GM21526 (cell line): ENCODE results near the gene ITGAD.

ENCODE experiments used
- ATAC-seq: cut with Tn5 transposase; IDR thresholded peaks from one replicate; pipeline ENCODE4 v1.9.1; 2021; ENCODE audit warnings: moderate library complexity; ENCODE audit not compliant: unreplicated experiment, low FRiP score

The ITGAD gene

GRCh38 chr16:31364421-31364820 is 28.7 kb upstream of the ITGAD start:
- no peak for ATAC-seq

DNA sequence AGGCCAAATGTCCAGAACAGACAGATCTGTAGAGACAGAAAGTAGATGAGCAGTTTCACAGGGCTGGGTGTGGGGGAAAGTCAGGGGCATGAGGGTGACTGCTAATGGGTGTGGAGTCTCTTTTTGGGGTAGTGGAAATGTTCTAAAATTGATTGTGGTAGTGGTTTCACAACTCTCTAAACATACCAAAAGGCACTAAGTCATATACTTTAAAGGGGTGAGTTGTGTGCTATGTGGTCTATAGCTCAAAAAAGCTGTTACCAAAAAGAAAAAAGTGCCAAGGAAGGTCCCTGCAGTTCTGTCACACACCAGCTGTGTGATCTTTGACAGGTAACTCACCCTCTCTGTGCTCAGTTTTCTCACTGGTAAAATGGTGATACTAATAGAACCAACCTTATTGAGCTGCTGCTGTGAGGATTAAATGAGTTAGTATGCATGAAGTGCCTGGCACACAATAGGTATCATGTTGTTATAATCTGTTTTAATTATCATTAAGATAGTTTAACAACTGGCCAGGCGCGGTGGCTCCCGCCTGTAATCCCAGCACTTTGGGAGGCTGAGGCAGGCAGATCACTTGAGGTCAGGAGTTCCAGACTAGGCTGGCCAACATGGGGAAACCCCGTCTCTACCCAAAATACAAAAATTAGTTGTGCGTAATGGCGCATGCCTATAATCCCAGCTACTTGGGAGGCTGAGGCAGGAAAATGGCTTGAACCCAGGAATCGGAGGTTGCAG is 27.8 kb upstream of the ITGAD start:
- ATAC-seq: no peak

DNA sequence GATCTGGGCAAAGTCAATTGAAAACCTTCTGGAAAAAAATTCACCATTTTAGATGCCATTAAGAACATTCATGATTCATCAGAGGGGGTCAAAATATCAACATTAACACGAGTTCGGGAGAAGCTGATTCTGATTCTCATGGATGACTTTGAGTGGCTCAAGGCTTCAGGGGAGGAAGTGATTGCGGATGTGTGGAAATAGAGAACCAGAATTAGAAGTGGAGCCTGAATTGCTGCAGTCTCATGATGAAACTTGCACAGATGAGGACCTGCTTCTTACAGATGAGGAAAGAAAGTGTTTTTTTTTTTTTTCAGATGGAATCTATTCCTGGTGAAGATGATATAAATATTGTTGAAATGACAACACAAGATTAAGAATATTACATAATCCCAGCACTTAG is 25.3 kb upstream of the ITGAD start:
- ATAC-seq: no peak

- ATAC-seq: no peak
Observed at GRCh38 chr16:31371008-31371407, 22.1 kb upstream of the ITGAD start.

DNA sequence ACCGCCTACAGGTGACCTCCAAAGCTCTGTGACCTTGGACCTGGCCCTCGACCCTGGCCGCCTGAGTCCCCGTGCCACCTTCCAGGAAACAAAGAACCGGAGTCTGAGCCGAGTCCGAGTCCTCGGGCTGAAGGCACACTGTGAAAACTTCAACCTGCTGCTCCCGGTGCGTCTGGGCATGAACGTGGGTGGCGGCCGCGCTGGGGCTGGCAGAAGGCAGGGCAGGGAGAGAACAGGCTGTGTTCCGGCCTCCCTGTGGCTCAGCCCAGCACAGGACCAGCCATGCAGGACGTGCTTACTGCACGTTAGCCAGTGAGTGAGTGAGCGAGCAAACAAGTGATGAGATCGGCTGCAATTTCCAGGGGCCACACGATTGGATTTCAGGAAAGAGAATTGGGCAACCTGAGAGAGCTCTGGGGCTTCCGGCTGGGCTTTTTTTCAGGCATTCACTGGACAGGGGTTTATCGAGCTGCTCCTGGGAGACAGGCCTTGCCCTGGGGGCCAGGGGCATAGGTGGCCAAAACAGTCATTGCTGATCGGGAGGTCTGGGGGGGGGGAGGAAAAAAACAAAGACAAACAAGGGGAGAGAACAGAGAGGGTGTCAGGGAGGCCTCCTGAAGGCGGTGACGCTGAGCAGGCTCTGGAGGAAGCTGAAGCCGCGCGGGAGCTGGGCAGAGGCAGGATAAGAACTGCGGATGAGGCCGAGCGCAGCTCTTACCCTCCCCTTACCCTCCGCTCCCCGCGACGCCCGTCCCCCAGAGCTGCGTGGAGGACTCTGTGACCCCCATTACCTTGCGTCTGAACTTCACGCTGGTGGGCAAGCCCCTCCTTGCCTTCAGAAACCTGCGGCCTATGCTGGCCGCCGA is 21.3 kb upstream of the ITGAD start:
- ATAC-seq: no peak

- no peak for ATAC-seq
Observed at GRCh38 chr16:31373235-31373634, 19.9 kb upstream of the ITGAD start.

DNA sequence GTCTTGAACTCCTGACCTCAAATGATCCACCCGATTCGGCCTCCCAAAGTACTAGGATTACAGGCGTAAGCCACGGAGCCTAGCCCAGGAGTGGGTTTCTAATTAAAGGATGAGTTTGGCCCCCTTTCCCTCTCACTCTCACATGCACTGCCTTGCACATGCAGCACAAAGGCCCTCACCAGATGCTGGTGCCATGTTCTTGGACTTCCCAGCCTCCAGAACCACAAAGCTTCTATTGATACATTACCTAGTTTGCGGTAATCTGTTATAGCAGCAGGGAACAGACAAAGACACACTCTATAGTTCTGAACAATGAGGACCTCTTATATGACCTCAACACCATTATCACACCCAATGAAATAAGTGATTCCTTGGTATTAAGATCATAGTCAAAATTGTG is 17.9 kb upstream of the ITGAD start:
- ATAC-seq: no peak

DNA sequence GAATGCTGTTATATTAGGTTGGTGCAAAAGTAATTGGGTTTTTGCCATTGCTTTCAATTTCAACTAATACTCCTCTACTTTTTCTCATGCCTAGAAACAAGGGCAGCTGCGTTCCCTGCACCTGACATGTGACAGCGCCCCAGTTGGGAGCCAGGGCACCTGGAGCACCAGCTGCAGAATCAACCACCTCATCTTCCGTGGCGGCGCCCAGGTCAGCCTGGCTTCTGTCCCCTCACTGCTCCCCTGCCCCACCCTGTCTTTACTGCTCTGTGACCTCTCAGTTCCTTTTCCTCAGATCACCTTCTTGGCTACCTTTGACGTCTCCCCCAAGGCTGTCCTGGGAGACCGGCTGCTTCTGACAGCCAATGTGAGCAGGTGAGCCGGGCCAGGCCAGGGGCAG is 16.4 kb upstream of the ITGAD start:
- ATAC-seq: no peak

GRCh38 chr16:31377210-31377903 is 15.8 kb upstream of the ITGAD start:
- ATAC-seq: no peak

GRCh38 chr16:31380201-31380600 is 12.9 kb upstream of the ITGAD start:
- no peak for ATAC-seq

DNA sequence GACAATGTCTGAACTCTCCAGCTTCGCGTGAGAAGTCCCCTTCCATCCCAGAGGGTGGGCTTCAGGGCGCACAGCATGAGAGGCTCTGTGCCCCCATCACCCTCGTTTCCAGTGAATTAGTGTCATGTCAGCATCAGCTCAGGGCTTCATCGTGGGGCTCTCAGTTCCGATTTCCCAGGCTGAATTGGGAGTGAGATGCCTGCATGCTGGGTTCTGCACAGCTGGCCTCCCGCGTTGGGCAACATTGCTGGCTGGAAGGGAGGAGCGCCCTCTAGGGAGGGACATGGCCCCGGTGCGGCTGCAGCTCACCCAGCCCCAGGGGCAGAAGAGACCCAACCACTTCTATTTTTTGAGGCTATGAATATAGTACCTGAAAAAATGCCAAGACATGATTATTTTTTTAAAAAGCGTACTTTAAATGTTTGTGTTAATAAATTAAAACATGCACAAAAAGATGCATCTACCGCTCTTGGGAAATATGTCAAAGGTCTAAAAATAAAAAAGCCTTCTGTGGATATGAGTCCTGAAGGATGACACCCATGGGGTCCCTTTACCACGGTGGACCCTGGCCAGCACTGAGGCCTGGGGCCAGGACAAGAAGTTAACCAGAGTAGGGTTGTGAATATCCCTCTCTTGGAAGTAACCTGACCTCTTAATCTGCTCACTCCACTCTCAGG is 10.5 kb upstream of the ITGAD start:
- ATAC-seq: peak; percentile 55

- ATAC-seq: no peak
Observed at GRCh38 chr16:31385680-31386079, 7.5 kb upstream of the ITGAD start.

DNA sequence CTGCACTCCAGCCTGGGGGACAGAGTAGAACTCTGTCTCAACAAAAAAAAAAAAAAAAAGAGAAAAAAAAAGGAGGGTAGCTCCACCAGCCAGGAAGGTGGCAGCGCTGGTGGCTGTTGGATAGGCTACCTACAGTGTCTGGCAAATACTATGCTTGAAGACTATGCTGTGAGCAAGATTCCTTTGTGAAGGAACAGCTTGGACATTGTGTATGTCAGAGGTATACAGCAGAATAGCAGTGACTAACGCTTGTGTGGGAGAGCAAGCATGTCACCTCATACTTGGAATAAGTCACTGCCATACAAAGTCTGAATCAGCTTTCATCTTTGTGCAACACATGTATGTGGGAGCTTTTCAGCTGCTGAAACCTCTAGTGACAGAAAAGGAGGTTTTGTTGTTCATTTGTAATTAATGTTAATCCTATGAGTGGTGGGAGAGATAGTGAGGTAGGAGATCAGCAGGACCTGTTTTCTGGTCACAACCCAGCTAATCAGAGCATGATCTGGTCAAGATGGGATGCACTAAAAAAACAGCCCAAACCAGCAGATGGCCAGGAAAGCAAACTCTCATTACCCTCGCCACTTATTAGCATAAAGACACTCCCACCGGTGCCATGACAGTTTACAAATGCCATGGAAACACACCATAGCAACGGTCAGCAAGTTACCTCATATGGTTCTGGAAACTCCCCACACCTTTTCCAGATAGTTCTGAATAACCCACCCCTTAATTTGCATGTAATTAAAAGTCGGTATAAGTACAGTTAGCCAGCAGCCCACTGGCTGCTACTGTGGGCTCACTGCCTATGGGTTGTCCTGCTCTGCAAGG is 6.8 kb upstream of the ITGAD start:
- no peak for ATAC-seq

DNA sequence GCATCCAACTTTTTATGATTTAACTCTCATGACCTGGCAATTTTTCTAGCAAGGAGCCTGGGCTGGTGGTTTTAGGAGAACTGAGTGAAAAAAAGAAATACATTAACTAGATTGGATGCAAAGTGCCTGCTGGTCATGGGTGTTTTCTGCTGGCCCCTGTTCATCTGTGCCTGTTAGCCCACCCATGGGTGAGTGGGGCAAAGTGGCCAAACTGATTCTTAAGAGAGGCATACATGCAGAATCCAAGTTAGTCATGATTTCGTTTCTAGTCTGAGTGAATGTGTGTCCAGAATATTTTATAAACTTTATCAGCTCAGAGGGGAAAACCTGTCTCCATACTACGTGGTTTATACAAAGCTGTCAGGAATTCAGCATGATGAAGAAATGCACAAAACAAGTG is 4.6 kb upstream of the ITGAD start:
- no peak for ATAC-seq

- no peak for ATAC-seq
Observed at GRCh38 chr16:31390504-31391041, 2.6 kb upstream of the ITGAD start.

DNA sequence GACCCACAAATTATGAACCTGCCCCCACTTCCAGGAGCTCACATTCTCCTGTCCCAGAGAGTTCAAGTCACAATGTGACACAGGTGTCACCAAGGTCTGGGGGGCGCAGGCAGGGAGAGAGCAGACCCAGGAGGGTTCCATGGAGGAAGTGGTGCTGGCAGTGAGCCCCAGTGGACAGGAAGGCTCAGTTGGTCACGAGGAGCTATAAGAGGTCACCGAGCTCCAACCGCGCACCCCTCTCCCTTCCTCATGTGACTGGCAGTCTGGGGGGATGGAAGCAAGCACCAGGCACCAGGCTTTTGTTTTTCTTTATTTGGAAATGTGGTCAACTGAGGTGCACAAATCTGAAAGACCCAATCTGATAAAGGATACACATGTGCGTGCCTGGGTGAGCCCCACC is 2.5 kb downstream of the ITGAD start:
- no peak for ATAC-seq

GRCh38 chr16:31397096-31397660 is 4.0 kb downstream of the ITGAD start:
- no peak for ATAC-seq

GRCh38 chr16:31397701-31398100 is 4.6 kb downstream of the ITGAD start:
- no peak for ATAC-seq

DNA sequence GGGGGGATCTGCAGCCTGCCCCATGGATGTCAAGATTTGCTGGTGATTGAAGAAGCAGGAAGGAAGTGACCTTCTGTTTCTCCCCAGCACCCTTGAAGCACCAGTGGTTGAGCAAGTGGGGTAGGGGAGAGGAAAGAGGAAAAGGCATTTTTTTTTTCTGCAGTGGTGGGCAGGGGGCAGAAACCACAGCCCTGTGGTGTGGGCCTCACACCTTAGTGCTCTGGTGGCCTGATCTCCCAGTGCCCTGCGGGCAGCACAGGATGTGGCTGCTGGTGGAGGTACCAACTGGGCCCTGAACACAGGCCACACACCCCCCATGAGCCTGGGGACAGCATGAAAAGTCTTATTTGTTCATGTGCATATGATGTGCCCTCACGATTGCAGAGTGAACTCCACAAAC is 7.1 kb downstream of the ITGAD start:
- ATAC-seq: no peak
